C4-2B (cell line): Measurements from ENCODE around the gene KPNA3.

Experiments
- CTCF ChIP-seq: fragments of 450-650 bp; conservative IDR thresholded peaks from 2 replicates; pipeline ENCODE4 v1.5.1; 2017; ENCODE audit warnings: mild to moderate bottlenecking
- ZFX ChIP-seq: fragments of 450-650 bp; IDR thresholded peaks from 2 replicates; pipeline ENCODE4 v1.6.1; 2017

- TF ChIP-seq CTCF (no peak), ZFX (no peak)
Observed at GRCh38 chr13:49807681-49808080, 15.2 kb upstream of the KPNA3 start.
